Upper lobe of right lung (tissue), 1 donor: ENCODE measurements around the gene CAMK1D. TPM values are rescaled to one million over a fixed set of nuclear protein-coding genes. Genes with fewer than 3 reads are reported as not detected.

Experiments
- ATAC-seq: fragments of 200-7000 bp; cut with Tn5 transposase; one replicate; pipeline ENCODE4 v1.9.1; 2020; ENCODE audit warnings: mild to moderate bottlenecking, moderate library complexity
- DNase-seq: peaks from one replicate; pipeline ENCODE4 v3.0.0-alpha.2; 2020
- H3K27ac ChIP-seq: fragments of 200-600 bp; one replicate; pipeline ENCODE4 v1.8.0; 2022
- H3K27me3 ChIP-seq: fragments of 200-600 bp; one replicate; pipeline ENCODE4 v1.8.0; 2022; ENCODE audit warnings: mild to moderate bottlenecking
- H3K36me3 ChIP-seq: fragments of 200-600 bp; one replicate; pipeline ENCODE4 v1.8.0; 2022
- H3K4me1 ChIP-seq: fragments of 200-600 bp; one replicate; pipeline ENCODE4 v1.8.0; 2022
- H3K4me3 ChIP-seq: fragments of 200-600 bp; one replicate; pipeline ENCODE4 v1.8.0; 2022; ENCODE audit warnings: mild to moderate bottlenecking
- H3K9me3 ChIP-seq: fragments of 200-600 bp; one replicate; pipeline ENCODE4 v1.8.0; 2022
- CTCF ChIP-seq: fragments of 200-600 bp; IDR thresholded peaks from one replicate; pipeline ENCODE4 v1.8.0; 2022; ENCODE audit warnings: antibody characterized with exemption
- intact Hi-C: fragments of 100-400 bp; cut with DNase I; formaldehyde crosslinking; loops from one replicate; pipeline ENCODE4 v1.11.0; 2022
- total RNA-seq: library from RNA; stranded (reverse); fragmentation: NEBNext Ultra II Directional; extraction: Animal tissue kit (Norgen Biotek cat#: 25700); gene quantifications from one replicate; pipeline ENCODE4 v1.2.1, GENCODE V29; 2021
- donor health status: DM: no; HTN: yes; CAD: no; lungs with severe emphysema.

Gene CAMK1D
- total RNA-seq, 1 donor from 2014 or later, result 17.1 TPM

- intact Hi-C loops, result no loop called here
- Histone ChIP-seq H3K4me1 (peaks cover 8% of the 10 kb centered on the region), H3K4me3 (no peak overlapping the region), H3K27me3 (no peaks in the 10 kb centered on the region), H3K9me3 (no peaks in the 10 kb centered on the region), H3K27ac (no peak overlapping the region), H3K36me3 (no peaks in the 10 kb centered on the region)
- ATAC-seq (no peak), DNase-seq (no peak)
- TF ChIP-seq CTCF, result no peak
These were observed 70.0 kb downstream of the CAMK1D start for GRCh38 chr10:12419262-12419847.

- H3K27ac ChIP-seq, result no peak overlapping the region
- H3K4me3 ChIP-seq, result no peak overlapping the region
- ATAC-seq, result no peak
- no peaks in the 10 kb centered on the region for H3K9me3 ChIP-seq
- DNase-seq, result no peak
- no peak for TF ChIP-seq CTCF
- peaks cover 8% of the 10 kb centered on the region for H3K4me1 ChIP-seq
- intact Hi-C loops, result no loop called here
- H3K27me3 ChIP-seq, result no peaks in the 10 kb centered on the region
- H3K36me3 ChIP-seq, result no peaks in the 10 kb centered on the region
These were observed 71.3 kb downstream of the CAMK1D start for GRCh38 chr10:12420530-12421120.

GRCh38 chr10:12422189-12422588 lies 72.8 kb downstream of the CAMK1D start:
- intact Hi-C loops, result no loop called here
- no peaks in the 10 kb centered on the region for H3K9me3 ChIP-seq
- no peak for TF ChIP-seq CTCF
- H3K27ac ChIP-seq, result no peak overlapping the region
- ATAC-seq (no peak), DNase-seq (no peak)
- H3K36me3 ChIP-seq, result no peaks in the 10 kb centered on the region
- H3K4me1 ChIP-seq, result peaks cover 3% of the 10 kb centered on the region
- no peak overlapping the region for H3K4me3 ChIP-seq
- no peaks in the 10 kb centered on the region for H3K27me3 ChIP-seq

- H3K4me3 ChIP-seq, result no peak overlapping the region
- no peaks in the 10 kb centered on the region for H3K9me3 ChIP-seq
- intact Hi-C loops, result no loop called here
- peaks cover 3% of the 10 kb centered on the region for H3K4me1 ChIP-seq
- ATAC-seq (no peak), DNase-seq (no peak)
- no peaks in the 10 kb centered on the region for H3K27me3 ChIP-seq
- no peak overlapping the region for H3K27ac ChIP-seq
- no peak for TF ChIP-seq CTCF
- H3K36me3 ChIP-seq, result no peaks in the 10 kb centered on the region
These were observed 74.5 kb downstream of the CAMK1D start for GRCh38 chr10:12423896-12424295.

GRCh38 chr10:12427276-12427675 lies 77.9 kb downstream of the CAMK1D start:
- no peaks in the 10 kb centered on the region for H3K36me3 ChIP-seq
- H3K4me1 ChIP-seq, result no peaks in the 10 kb centered on the region
- ATAC-seq (no peak), DNase-seq (no peak)
- no peaks in the 10 kb centered on the region for H3K9me3 ChIP-seq
- intact Hi-C loops, result no loop called here
- no peak overlapping the region for H3K27ac ChIP-seq
- H3K27me3 ChIP-seq, result no peaks in the 10 kb centered on the region
- H3K4me3 ChIP-seq, result no peak overlapping the region
- no peak for TF ChIP-seq CTCF
